Measurements from ENCODE around the gene FAM163A. TPM values are rescaled to one million over a fixed set of nuclear protein-coding genes. Genes with fewer than 3 reads are reported as not detected.
"Not testable (repeated sequence)": the region's sequence is repeated elsewhere in the genome, so short reads cannot be mapped to it uniquely, and the experiment has no call there.

The FAM163A gene
- total RNA-seq, 1 donor from 2014 or later, result 0.13 TPM

- no peak for DNase-seq (ENCODE audit: low read depth in 2 of 2)
These were observed 50.2 kb downstream of the FAM163A start for GRCh38 chr1:179793281-179793680.

- DNase-seq (ENCODE audit: low read depth in 2 of 2), result no peak
These were observed 51.1 kb downstream of the FAM163A start for GRCh38 chr1:179794146-179794545.

DNA sequence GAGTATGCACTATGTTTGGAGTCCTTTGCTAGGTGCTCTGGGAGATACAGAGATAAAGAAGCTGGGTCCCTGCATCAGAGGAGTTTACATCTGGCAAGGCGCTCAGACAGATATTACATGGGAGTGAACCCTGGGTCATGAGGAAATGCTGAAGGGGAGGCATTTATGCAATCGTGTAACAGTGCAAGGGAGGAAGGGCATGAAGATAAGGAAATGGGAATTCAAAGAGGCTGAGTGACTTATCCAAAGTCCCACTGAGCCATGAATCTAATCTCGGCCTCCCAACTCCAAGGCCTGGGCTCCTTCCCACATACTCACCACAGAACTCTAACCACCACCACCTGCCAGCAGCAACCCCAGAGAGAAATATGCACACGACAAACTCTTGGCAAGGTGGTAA lies 51.6 kb downstream of the FAM163A start:
- DNase-seq (ENCODE audit: low read depth in 2 of 2), result no peak

GRCh38 chr1:179798213-179798863 lies 55.2 kb downstream of the FAM163A start:
- DNase-seq (ENCODE audit: low read depth in 2 of 2), result no peak

GRCh38 chr1:179798864-179799516 lies 55.9 kb downstream of the FAM163A start:
- no peak for DNase-seq (ENCODE audit: low read depth in 2 of 2)

DNA sequence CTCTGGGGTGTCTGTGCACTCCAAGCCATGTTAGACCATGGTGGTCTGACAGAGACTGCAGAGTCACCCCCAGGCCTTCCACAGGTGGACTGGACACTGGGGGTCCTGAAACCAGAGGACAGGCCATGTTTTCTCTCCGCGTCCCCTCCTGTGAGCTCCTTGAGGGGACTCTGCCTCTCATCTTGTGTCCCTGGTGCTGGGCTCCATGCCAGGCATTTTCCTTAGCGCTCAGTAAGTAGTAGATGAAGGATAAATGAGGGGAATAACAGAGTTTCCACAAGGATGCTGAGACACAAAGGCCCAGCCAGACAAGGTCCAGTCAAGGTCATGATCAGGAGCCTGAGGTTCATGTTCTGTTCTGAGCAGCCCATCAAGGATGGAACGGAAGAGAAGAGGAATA lies 57.4 kb downstream of the FAM163A start:
- DNase-seq (ENCODE audit: low read depth in 2 of 2), result no peak

GRCh38 chr1:179803104-179803503 lies 60.0 kb downstream of the FAM163A start:
- no peak for DNase-seq (ENCODE audit: low read depth in 2 of 2)

DNA sequence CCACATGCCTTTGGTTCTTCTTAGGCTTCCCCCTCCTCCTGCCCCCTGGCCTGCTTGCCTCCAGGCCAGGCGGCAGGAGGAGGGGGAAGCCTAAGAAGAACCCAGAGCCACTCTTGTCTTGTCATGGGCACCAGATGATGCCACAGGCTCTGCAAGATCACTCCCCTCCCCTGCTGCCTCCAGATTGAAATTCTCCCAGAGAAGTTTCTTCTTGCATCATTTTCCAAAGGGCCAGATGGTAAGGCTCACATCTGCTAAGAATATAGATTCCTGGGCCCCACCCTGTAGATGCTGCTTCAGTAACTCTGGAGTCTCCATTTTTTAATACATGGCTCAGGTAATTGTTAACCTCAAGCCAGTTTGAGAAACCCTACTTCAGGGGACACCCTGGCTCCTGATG lies 60.8 kb downstream of the FAM163A start:
- DNase-seq (ENCODE audit: low read depth in 2 of 2), result no peak

DNA sequence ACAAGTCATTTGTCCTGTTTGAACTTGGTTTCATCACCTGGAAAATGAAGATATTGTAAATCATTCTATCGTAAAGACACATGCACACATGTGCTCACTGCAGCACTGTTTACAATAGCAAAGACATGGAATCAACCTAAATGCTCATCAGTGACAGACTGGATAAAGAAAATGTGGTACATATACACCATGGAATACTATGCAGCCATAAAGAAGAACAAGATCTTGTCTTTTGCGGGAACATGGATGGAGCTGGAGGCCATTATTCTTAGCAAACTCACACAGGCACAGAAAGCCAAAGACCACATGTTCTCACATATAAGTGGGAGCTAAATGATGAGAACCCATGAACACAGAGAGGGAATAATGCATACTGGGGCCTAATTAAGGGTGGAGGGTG lies 61.3 kb downstream of the FAM163A start:
- not testable (repeated sequence) for DNase-seq (ENCODE audit: low read depth in 2 of 2)

DNA sequence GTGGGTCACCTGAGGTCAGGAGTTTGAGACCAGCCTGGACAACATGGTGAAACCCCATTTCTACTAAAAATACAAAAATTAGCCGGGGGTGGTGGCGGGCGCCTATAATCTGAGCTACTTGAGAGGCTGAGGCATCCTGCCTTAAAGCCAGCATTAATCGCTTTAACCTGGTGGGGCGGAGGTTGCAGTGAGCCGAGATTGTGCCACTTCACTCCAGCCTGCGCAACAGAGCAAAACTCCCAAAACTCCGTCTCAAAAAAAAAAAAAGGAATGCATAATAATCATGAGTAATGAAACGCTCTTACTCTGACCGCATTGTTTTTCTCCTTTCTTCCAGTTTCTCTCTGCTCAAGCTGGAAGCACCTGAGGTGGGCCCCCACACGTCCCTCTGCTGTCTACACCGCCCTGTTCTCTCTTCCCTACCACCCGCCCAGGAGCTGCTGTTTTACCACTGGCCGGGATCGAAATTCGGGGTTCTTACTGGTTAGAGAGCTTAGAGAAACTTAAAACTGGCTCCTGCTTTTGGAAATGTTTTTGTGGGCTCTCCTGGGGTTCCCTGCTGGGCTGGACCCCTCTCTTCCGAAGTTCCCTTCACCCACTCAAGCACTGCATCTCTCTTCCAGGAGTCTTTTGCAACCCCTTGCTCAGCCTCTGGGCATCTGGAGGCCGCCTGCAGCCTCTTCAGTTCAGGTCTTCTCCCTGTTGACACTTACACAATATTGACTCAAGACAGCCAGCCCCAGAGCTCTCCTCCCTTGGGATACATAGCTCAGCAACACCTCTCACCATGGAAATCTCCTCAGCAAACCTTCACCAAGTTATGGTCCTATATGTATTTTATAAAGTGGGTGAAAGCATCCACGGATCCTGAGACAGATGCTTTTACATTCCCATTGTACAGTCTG lies 62.5 kb downstream of the FAM163A start:
- DNase-seq (ENCODE audit: low read depth in 2 of 2), result no peak

- no peak for DNase-seq (ENCODE audit: low read depth in 2 of 2)
These were observed 63.2 kb downstream of the FAM163A start for GRCh38 chr1:179806333-179806732.

GRCh38 chr1:179807291-179807690 lies 64.2 kb downstream of the FAM163A start:
- DNase-seq (ENCODE audit: low read depth in 2 of 2), result peak; percentile 20 to 47

DNA sequence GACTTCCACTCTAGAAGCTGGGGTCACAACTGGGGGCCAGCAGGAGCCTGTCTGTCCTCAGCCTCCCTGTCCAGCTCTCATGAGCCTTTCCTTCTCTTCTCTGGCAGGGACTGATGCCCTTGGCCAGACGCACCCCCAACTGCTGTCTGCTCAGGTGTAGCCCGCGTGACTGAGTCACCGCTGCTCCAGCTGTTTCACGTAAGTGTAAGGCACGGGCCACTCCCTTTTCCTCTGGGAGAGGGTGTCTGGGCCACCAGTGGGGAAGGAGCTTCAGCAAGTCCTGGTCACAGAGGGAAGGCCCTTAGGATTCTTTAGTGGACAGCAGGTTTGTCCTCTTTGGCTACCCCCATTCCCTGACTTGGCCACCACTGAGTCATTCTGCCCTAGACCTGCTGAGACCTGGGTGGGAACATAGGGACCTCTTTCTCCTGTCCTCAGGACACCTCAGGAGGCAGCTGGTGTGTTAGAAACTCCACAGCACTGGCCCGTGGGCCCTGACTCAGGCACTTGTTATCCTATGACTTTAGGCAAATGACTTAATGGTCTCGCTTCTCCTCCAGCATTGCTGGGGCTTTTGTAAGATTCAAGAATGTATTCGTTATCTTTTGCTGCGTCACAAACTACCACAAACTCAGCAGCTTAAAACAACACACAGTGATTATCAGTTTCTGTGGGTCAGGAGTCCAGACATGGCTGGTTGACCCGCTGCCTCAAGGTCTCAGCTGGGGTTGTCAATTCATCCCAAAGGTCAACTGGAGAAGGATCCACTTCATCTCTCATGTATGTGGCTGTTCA lies 64.8 kb downstream of the FAM163A start:
- DNase-seq (ENCODE audit: low read depth in 2 of 2), result no peak

- no peak for DNase-seq (ENCODE audit: low read depth in 2 of 2)
These were observed 65.4 kb downstream of the FAM163A start for GRCh38 chr1:179808503-179808902.

DNA sequence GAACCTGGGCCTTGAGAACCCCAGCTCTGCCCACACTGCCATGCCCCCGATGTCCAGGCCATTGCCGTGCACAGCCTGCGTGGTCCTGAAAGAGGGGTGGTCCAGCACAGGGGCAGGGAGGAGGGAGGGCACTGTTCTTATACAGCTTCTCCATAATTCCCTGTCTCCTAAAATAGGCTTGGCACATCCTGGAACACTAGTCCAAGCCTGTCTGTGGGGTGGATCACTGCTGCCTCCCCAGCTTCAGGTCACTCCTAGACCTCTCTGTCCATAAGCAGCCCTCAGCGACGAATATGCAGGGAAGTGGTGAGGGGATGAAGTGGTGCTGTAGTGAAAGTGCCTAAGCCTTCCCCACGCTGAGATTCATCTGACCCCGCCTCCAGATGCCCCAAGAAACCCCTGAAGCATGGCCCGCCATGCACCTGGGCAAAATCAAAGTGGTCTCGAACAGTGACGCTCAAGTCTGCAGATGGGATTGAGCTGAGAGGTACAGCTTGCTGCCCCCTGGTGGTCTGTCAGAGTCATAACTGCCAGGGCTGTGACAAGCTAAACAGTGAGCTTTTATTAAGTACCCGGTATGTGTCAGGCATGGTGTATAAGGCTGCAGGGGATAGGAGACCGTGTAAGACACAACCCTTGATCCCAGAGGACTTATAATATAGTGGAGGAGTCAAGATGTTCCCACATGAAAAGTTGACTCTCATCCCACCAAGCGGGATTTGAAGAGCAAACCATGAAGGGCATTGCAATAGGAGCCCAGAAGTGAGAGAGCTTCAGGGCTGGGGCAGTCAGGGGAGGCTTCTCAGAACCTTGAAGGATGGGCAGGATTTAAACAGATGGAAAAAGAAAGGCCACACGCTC lies 66.6 kb downstream of the FAM163A start:
- peak; percentile 71 to 84 for DNase-seq (ENCODE audit: low read depth in 2 of 2)

DNA sequence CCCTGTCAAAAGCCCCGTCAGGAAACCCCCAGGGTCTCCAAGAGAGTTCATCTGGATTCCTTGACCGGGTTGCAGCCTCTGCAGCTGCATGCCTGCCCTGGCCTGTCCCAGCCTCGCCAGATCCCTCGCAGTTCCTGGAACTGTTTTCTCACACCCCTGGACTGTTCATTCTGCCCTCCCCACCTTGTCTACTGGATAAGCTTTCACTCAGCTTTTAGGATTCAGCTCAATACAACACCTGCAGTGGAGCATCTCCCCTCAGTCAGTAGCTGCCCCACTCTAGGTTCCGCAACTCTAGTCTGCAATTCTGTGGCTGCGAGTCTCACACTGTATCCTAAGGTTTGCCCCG lies 67.2 kb downstream of the FAM163A start:
- DNase-seq (ENCODE audit: low read depth in 2 of 2), result no peak

GRCh38 chr1:179812501-179813292 lies 69.6 kb downstream of the FAM163A start:
- DNase-seq (ENCODE audit: low read depth in 2 of 2), result no peak

GRCh38 chr1:179813626-179814545 lies 70.8 kb downstream of the FAM163A start:
- no peak for DNase-seq (ENCODE audit: low read depth in 2 of 2)

- no peak for DNase-seq (ENCODE audit: low read depth in 2 of 2)
These were observed 71.4 kb downstream of the FAM163A start for GRCh38 chr1:179814546-179814838.

Measured in dermis microvascular lymphatic vessel endothelial cell (primary cell).